Stimulated activated CD4-positive, alpha-beta T cell treated with anti-CD3 and anti-CD28 coated beads, Interleukin-12 subunit alpha, Interleukin-12 subunit beta, amount 100 ng/mL, for 4 hours (primary cell): Measurements from ENCODE around the gene DOCK1.

Source experiments
- DNase-seq: peaks from one replicate; pipeline ENCODE4 v3.0.0-alpha.2; 2020

DOCK1 gene

DNA sequence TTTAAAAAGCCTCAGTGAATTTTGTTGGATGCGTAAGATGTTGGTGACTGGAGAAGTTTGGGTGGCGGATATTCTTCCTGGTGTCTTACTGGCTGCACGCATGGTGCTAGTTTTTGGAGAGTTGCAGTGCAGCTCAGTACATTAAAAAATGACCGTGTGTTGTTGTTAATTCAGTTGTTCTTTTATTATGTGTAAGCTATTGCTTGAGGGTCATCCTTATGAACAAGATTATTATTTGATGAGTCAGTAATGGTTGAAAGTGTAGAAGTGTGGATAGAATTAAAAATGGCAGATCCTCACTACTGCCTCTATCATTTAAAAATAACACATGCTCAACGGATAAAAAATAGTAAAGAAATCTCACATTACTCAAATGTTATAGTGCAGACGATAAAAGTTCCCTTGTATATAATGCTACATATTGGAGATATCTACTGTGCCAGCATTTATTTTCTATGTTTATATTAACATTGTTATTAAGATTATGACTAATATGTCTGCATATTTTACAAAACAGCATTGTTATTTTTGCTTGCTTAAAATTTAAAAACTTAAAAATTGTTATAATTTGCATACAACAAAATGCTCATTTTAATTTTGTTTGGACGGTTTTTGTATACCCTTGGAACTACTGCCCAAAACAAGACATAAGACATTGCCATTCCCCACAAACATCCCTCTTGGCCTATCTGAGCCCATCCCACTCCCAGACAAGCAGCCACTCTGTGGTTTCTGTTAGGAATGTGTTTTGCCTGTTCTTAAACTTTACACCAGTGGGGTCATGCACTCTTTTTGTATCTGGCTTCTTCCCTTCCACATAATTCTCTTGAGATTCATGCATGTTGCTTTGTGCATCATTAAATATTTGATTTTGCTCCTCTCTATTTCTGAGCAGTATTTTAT, 142.0 kb downstream of the DOCK1 start:
- DNase-seq: no peak

GRCh38 chr10:127047878-127048238, 142.6 kb downstream of the DOCK1 start:
- DNase-seq: no peak

- no peak for DNase-seq
These were observed 143.4 kb downstream of the DOCK1 start for GRCh38 chr10:127048630-127049029.

- DNase-seq: no peak
These were observed 146.8 kb downstream of the DOCK1 start for GRCh38 chr10:127052001-127052400.

DNA sequence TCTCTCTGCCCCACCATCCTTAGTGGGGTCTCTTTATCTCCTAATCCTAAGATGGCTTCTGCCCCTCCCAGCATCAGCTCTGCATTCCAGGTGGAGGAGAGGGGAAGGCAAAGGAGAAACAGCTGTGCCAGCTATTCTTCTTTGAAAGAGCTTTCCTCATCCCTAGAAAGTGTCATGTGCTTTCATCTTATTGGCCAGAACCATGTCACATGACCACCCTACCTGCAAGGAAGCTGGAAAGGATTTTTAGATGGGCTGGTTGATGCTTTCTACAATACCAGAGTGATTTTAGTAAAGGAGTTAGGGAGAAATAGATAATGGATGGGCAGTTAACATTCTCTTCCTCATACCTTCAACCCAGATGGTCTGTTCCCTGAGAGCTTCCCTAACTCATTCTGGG, 150.0 kb downstream of the DOCK1 start:
- no peak for DNase-seq

DNA sequence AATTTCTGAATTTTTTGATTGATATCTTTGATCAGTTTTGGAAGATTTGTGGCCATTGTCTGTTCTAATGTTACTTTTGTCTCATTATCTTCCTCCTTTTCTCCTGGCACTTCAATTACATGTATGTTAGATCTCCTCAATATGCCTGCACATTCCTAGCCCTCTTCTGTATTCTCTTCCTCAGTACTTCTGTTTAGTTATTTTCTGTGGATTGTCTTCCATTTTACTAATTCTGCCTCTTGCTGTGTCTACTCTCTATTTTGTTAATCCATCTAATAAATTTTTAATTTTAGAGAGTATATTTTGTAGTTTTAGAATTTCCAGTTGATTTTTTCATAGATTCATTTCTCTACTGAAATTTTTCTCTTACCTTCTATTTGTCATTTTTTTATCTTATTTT, 154.1 kb downstream of the DOCK1 start:
- no peak for DNase-seq

- DNase-seq: no peak
These were observed 158.5 kb downstream of the DOCK1 start for GRCh38 chr10:127063762-127064161.

- no peak for DNase-seq
These were observed 159.2 kb downstream of the DOCK1 start for GRCh38 chr10:127064474-127064873.

DNA sequence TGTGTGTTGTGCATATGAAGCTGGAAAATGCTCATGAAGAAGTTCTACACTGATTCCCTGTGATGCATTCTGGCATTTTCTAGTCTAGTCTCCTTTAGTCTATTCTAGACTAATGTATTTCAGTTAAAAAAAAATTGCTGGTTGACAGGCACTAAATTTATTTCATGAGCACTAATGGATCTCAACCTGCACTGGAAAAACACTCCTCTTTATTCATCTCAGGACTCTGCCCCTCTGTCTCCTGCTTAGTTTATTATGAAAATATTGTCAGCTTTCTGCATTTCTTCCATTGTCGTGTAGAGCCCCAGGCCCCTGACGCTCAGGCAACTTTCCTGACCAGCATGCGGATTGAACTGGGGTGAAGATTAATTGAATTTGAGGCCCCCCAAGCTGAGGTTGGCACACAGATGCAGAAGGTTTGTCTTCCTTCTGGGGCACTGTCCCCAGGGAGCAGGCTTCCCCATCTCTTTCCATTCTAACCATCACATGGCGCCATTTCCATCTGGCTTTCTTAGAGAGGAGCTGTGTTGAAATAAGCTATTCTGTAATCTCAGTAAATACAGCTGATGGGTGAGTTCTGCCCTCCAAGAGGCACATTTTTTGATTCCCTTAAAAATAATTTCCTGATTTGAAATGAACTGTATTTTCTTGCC, 162.4 kb downstream of the DOCK1 start:
- DNase-seq: no peak

DNA sequence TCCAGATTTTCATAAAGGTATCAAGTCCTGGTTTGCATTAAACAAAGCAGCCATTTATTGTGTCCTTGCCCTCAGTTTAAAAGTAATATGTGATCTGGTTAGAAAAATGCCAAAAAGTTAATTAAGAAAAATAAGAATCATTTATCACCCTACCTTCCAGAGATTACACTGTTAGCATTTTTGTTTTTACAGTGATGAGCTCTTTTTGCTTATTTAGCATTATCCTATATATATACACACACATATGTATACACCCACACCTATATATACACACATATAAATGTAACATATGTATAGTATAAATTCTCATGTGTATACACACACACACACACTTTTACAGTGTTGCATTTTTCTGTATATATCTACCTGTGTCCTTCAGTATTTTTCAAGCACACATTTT, 163.3 kb downstream of the DOCK1 start:
- no peak for DNase-seq

- DNase-seq: no peak
These were observed 164.2 kb downstream of the DOCK1 start for GRCh38 chr10:127069436-127069835.

- no peak for DNase-seq
These were observed 165.9 kb downstream of the DOCK1 start for GRCh38 chr10:127071126-127071525.

GRCh38 chr10:127073666-127074065, 168.4 kb downstream of the DOCK1 start:
- DNase-seq: no peak

- no peak for DNase-seq
These were observed 174.2 kb downstream of the DOCK1 start for GRCh38 chr10:127079392-127079791.

- DNase-seq: no peak
These were observed 175.1 kb downstream of the DOCK1 start for GRCh38 chr10:127080317-127080716.

- no peak for DNase-seq
These were observed 176.7 kb downstream of the DOCK1 start for GRCh38 chr10:127081851-127082345.

DNA sequence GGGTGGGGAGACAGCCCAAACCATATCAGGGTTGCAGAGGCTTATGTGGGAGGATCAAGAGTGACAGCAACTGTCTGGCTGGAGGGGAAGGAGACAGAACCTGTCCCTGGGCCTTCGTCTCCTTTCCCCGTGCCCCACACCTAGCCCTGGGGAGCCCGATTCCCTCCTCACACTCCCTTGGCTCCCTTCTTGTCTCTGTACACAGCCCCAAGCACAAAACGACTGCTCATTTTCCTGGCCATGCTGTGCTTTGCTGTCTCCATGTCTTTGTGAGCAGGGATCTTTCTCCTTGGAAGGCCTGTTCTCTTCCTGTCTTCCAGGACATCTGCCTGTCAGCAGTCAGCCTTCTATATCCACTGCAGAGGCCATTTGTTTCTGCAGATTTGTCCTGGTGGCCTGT, 177.4 kb downstream of the DOCK1 start:
- DNase-seq: no peak

GRCh38 chr10:127085957-127086356, 180.7 kb downstream of the DOCK1 start:
- DNase-seq: no peak

- DNase-seq: no peak
These were observed 183.7 kb downstream of the DOCK1 start for GRCh38 chr10:127088908-127089307.

GRCh38 chr10:127089446-127089845, 184.2 kb downstream of the DOCK1 start:
- no peak for DNase-seq

DNA sequence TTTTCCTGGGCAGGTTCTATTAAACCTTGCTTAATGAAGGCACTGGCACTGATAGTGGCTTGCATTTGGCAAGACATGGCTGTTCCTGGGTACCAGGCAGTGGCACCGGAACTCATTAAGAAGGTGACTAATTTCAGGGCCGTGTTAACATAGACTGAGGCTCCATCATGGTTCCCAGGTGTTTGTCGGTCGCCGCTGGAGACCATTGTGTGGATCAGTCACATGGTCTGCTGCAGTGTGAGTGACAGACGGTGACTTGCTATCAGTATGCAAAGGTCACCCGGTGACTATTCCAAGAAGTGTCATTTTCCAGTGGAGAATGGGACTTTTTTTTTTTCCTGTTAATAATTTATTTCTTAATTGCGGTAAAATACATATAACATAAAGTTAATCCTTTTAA, 184.9 kb downstream of the DOCK1 start:
- no peak for DNase-seq

- DNase-seq: no peak
These were observed 186.1 kb downstream of the DOCK1 start for GRCh38 chr10:127091354-127091753.

GRCh38 chr10:127092916-127093315, 187.7 kb downstream of the DOCK1 start:
- no peak for DNase-seq

GRCh38 chr10:127094984-127095383, 189.8 kb downstream of the DOCK1 start:
- no peak for DNase-seq
